ENCODE measurements around the gene ADRB2. TPM values are rescaled to one million over a fixed set of nuclear protein-coding genes. Genes with fewer than 3 reads are reported as not detected.

Gene ADRB2
- total and polyA plus RNA-seq, 4 donors, result 1.2 to 7.6 (median 3.8) TPM

GRCh38 chr5:148796936-148797335 lies 29.5 kb upstream of the ADRB2 start:
- H3K4me3 ChIP-seq (ENCODE audit: low read depth in 1 of 3, low read length in 3 of 3), result no peak overlapping the region
- no peaks in the 10 kb centered on the region for H3K9me3 ChIP-seq (ENCODE audit: control insufficient read depth in 4 of 4, low read length in 3 of 4)
- no peak for DNase-seq (ENCODE audit: low spot score)
- no peak overlapping the region for H3K27ac ChIP-seq (ENCODE audit: low read depth in 1 of 2, low read length in 2 of 2)
- TF ChIP-seq REST (IDR thresholded peaks at IDR 0.05) (no peak), ZBTB33 (IDR thresholded peaks at IDR 0.05) (no peak), HNF4A (conservative IDR thresholded peaks at IDR 0.05) (no peak), YY1 (IDR thresholded peaks at IDR 0.05) (no peak), GABPA (IDR thresholded peaks at IDR 0.05 in 1 of 2, conservative IDR thresholded peaks at IDR 0.05 in 1 of 2) (no peak), FOXA1 (IDR thresholded peaks at IDR 0.05) (no peak), TAF1 (conservative IDR thresholded peaks at IDR 0.05) (no peak), CTCF (IDR thresholded peaks at IDR 0.05; ENCODE audit: low read depth, low read length, missing input control) (no peak), MAX (IDR thresholded peaks at IDR 0.05) (no peak), HNF4G (IDR thresholded peaks at IDR 0.05) (no peak), RXRA (IDR thresholded peaks at IDR 0.05) (no peak), ATF3 (IDR thresholded peaks at IDR 0.05) (no peak), RAD21 (IDR thresholded peaks at IDR 0.05) (no peak), FOXA2 (IDR thresholded peaks at IDR 0.05) (no peak), JUND (IDR thresholded peaks at IDR 0.05) (no peak), EGR1 (IDR thresholded peaks at IDR 0.05; ENCODE audit: low read depth in 2 of 2) (no peak), SP1 (IDR thresholded peaks at IDR 0.05) (no peak), NR2F2 (IDR thresholded peaks at IDR 0.05) (no peak)
- WGBS, result 92% methylated on average over 1 of the region's 1 CpG
- no peaks in the 10 kb centered on the region for H3K36me3 ChIP-seq (ENCODE audit: control insufficient read depth in 4 of 4, insufficient read depth in 3 of 4, low read depth in 1 of 4, low read length in 3 of 4)
- H3K4me1 ChIP-seq (ENCODE audit: control insufficient read depth in 4 of 4, insufficient read depth in 4 of 4, low read length in 3 of 4), result peaks cover 5 to 6% (median 5%) of the 10 kb centered on the region in 4 donors
- H3K9ac ChIP-seq (ENCODE audit: low read depth in 1 of 2, low read length in 2 of 2), result no peak overlapping the region
- H3K27me3 ChIP-seq (ENCODE audit: control insufficient read depth in 4 of 4, insufficient read depth in 4 of 4, low read length in 3 of 4), result no peaks in the 10 kb centered on the region

All from liver (tissue), 9 donors.